Activated gamma-delta T cell treated with anti-CD3 and anti-CD28 coated beads, Interleukin-2, amount 50 U/mL, for 16 hours (primary cell): ENCODE measurements around the gene FOXP1.

ENCODE experiments used
- DNase-seq: peaks from one replicate; pipeline ENCODE4 v3.0.0-alpha.2; 2020; ENCODE audit warnings: low read depth

FOXP1 gene

DNA sequence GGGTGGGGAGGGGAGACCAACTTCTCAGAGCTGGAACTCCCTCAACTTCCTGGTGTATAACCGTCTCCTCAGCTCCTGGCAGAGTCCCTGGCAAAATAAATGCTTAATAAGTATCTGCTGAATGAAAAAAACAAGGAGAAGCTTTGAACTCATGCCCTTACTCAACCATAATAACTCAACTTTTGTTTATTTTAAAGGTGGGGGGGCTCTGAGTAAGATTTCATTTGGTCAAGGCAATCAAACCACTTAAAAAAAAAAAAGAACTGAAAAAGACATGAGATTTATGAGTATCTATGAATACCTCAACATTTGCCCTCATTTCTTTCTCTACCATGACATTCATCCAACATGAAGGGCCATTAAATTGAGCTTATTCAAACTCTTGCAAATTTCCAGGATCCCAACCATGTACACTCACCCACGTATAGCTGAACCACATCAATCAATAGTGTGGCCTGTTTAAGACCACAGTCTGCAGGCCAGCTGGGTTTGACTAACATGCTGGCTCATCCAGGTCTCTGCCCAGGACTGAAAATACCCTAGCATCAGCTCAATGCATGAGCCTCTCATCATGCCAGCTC is 157.9 kb downstream of the FOXP1 start:
- DNase-seq, result no peak

DNA sequence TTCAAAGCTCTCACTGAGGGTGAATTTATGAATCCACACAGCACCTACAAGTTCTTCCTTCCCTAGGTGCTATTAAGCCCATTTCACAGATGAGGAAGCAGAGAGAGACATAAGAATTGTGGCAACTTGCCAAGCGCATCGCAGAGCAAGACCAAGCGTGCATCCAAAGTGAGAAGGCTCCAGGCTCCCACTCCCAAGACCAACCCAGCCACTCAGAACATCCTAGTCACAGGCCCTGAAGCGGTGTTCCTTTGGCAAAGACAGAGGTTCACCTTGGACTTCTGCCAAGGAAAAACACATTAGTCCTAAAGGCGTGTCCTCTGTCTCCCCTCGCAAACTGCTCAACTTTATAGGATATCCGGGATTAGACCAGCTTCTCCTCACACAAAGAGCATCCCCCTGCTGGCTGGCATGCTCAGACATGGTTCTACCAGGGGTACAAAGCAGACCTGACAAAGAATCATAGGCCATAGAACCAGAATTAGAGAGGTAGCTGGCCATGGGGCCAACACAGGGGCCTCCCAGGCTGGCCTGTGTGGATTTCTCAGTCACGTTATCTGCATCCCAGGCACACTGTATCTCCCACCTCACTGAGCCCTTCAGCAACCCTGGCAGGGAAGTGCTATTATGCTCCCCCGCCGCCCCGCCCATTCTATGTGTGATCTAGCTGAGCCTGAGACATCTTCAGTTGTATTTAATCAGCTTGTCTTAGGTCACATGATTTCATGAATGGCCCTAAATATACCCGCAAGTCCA is 160.2 kb downstream of the FOXP1 start:
- DNase-seq, result no peak

GRCh38 chr3:71421820-71422566 is 161.5 kb downstream of the FOXP1 start:
- peak; percentile 6 for DNase-seq

- no peak for DNase-seq
Observed at GRCh38 chr3:71421475-71421819, 162.1 kb downstream of the FOXP1 start.

DNA sequence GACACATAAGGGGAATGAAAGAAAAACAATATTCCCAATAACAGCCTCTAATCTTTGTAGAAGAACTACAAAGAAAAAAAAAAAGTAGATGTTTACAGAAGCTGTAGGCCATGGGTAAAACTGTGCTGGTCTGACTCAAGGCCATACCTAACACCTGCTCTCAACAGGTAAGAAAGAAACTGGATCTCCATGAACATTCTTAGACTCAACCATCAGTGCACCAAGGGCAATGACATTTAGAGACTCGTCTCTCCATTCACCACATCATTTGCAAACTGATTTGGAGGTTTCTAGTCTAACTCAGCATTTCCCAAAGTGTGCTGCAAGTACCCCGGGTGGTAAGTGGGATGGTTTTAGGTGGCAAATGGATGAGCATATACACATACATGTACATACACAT is 164.2 kb downstream of the FOXP1 start:
- no peak for DNase-seq

DNA sequence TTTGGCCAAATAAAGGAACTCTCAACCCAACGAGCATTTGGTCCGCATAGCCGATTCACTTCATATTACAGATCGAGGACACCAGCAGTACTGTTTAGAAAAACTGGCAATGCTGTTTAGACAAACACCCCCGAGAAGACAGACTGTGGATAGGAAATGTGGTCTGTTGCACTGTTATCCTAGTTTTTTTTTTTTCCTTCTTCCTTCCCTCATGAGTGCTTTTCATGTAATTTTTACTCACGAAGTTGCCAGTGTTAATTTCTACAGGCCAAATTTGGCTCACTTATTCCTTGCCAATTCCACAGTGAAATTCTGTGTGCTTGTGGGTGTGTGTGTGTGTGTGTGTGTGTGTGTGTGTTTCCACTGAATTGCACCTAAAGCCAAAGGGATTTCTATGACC is 165.7 kb downstream of the FOXP1 start:
- DNase-seq, result no peak

GRCh38 chr3:71416876-71417275 is 166.7 kb downstream of the FOXP1 start:
- no peak for DNase-seq

DNA sequence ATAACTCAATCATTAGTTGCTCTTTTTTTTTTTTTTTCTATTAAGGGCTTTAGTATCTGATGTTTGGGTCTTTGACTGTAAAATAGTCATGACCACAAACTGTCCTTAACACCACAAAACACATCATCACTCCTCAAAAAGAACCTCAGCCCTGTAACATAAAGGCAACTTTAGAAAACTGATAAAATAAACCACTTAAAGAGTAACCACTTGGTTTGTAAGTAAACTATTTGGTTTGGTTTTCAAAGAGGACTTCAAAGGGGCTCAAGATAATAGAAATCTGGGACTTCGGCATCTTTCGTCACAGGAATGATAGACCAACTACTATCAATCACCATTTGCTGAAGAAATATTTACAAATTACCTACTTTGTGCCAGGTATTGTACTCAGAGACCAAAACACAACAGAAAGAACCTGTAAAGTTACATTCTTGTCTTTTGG is 167.8 kb downstream of the FOXP1 start:
- no peak for DNase-seq

GRCh38 chr3:71414189-71414927 is 169.2 kb downstream of the FOXP1 start:
- no peak for DNase-seq

GRCh38 chr3:71413572-71413971 is 170.0 kb downstream of the FOXP1 start:
- no peak for DNase-seq

DNA sequence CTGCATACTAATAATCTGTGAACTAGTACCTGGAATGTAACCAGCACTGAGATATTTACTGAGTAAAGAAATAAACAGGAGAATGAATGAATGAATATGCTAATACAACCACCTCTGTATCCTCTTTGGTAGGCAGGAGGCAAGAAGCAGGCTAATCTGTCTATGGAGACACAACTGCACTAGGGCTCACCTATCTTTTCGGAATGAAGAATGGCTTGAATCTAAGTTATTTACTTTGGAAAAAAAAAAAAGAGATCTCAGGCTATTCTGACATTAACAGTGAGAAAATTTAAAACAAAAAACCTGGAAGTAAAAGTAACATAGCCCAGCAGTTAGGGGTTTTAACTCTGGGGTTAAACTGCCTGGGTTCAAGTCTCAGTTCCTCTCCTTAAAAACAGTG is 174.2 kb downstream of the FOXP1 start:
- no peak for DNase-seq

DNA sequence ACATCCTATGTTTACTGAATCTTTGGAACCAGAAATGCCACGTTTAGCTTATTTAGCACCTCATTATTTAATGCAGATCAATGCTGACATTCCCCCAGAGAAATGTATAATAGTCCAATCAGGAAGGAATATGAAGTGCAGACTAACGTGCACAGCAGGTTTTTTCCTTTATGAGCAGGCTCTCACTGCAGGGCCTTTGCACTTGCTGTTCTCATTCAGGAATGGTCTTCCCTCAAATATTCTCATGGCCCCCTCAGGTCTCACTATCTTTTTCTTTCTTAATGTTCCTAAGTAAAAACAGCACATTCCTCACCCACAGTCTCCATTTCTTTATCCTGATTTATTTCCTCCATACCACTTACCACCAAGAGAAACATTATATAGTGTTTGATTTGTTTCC is 174.6 kb downstream of the FOXP1 start:
- no peak for DNase-seq

- no peak for DNase-seq
Observed at GRCh38 chr3:71407823-71408222, 175.7 kb downstream of the FOXP1 start.

GRCh38 chr3:71406972-71407810 is 176.3 kb downstream of the FOXP1 start:
- no peak for DNase-seq

GRCh38 chr3:71402911-71403310 is 180.6 kb downstream of the FOXP1 start:
- DNase-seq, result no peak

- DNase-seq, result no peak
Observed at GRCh38 chr3:71402280-71402679, 181.2 kb downstream of the FOXP1 start.

GRCh38 chr3:71401695-71402231 is 181.8 kb downstream of the FOXP1 start:
- DNase-seq, result no peak

DNA sequence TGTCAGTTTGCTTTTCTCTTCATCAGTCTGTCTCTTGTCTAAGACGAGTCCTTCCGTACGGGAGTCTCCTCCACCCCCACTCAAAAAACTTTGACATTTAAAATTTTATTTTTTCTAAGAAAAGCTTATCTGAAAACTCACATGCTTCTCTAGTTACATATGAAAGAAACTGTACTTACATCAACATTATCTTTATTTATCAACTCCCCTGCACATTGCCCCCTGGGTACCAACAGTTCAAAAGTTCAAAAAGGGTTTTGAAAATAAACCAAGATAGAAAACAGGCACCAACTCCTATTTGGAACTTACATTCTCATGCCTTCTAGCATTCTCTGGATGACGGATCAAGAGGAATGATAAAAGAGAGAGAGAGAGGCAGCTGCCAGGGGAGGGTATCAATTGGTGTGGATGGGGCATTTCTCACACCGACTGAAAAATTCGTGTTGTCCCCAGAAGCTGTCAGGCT is 182.5 kb downstream of the FOXP1 start:
- no peak for DNase-seq

DNA sequence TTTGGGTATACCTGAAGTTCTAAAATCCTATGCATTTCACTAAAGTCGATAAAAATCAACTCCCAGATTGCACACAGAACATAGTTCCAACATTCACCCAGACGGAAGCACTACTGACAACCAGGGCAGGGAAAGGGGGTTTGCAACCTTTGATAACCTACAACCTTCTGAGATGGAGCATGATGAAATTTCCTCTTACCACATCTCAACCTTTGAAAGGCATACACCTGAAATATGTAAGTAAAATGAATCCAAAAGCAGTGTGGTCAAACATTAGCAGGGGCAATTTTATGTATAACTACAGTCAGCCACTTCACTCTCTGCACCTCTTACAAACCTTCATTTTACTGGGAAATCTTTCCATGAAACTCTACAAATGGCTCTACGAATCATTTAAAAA is 184.1 kb downstream of the FOXP1 start:
- DNase-seq, result no peak

DNA sequence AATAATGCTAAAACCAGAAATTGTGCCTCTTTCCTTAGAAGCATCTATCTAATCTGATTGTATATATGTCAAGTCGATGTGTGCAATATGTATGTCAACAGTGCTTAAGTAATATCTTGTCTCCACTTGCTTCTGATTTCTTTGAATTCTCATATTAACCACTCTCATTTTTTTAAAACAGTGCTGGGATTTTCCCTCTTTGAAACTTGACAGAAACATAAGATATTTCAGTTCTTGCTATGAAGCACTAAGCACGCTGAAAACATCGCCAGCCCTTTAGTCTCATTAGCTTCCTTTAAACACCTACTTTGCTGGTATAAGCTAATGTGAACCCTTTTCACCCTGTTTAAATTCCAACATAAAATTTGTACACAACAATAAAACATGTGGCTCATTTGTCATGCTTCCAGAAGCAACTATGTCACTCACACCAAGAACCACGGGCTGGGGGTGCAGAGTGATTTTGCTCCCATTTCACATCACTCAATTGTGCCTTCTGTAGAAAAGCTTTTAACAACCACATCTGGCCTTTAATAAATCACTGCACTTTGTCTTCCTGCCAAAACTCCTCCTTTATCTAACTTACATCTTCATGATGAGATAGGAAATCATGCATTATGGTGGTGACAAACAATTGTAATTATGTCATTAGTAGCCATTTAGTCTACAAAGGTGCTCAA is 185.2 kb downstream of the FOXP1 start:
- no peak for DNase-seq

GRCh38 chr3:71397726-71398125 is 185.8 kb downstream of the FOXP1 start:
- DNase-seq, result no peak
